Caco-2 (cell line): ENCODE data around the gene MOB2. TPM values are rescaled to one million over a fixed set of nuclear protein-coding genes. Genes with fewer than 3 reads are reported as not detected.
A peak's percentile ranks its signal among the peaks of the same experiment; 100 is the strongest.

Experiments
- BruUV-seq: library from RNA; stranded (reverse); fragments of 400-500 nt; replicated peaks from 2 replicates; lab custom pipeline; 2021; lab: Mats Ljungman, UMichigan
- CTCF ChIA-PET: fragments of 300-600 bp; sonication (Branson Sonifier 250); formaldehyde crosslinking; loops from one replicate; lab custom pipeline; 2022; ENCODE audit warnings: antibody characterized with exemption; lab: Charles Lee
- POLR2A ChIA-PET: fragments of 300-600 bp; sonication (Branson Sonifier 250); formaldehyde crosslinking; loops from one replicate; lab custom pipeline; 2022; ENCODE audit warnings: antibody characterized with exemption; lab: Charles Lee
- DNase-seq, 2 experiments: peaks; one replicate each; pipeline versions ENCODE4 v3.0.0 to v3.0.0-alpha.2; 2020 to 2022
- H3K27me3 ChIP-seq: replicated peaks from 2 replicates; pipeline ENCODE4 v1.6.0; 2011; ENCODE audit warnings: low read length; ENCODE audit not compliant: control insufficient read depth, insufficient read depth
- H3K36me3 ChIP-seq: 2 replicates; pipeline ENCODE4 v1.5.1; 2011; ENCODE audit warnings: low read length; ENCODE audit not compliant: control insufficient read depth, insufficient read depth
- H3K4me1 ChIP-seq: fragments of 250-450 bp; sonication (Bioruptor Pico); 2 replicates; pipeline ENCODE4 v1.5.1; 2020; ENCODE audit warnings: mild to moderate bottlenecking
- H3K4me3 ChIP-seq: 2 replicates; pipeline ENCODE4 v1.5.1; 2011; ENCODE audit warnings: low read depth, mild to moderate bottlenecking, control low read depth, low read length
- H3K9me3 ChIP-seq: fragments of 250-450 bp; sonication (Bioruptor Pico); 2 replicates; pipeline ENCODE4 v1.5.1; 2020; ENCODE audit warnings: mild to moderate bottlenecking, moderate library complexity
- H3K27ac Mint-ChIP-seq: one replicate; pipeline ENCODE4 v1.8.0; 2022; ENCODE audit warnings: mixed read lengths; ENCODE audit not compliant: unreplicated experiment
- H3K27me3 Mint-ChIP-seq: one replicate; pipeline ENCODE4 v1.8.0; 2022; ENCODE audit warnings: mixed read lengths; ENCODE audit not compliant: insufficient read depth, unreplicated experiment
- H3K36me3 Mint-ChIP-seq: one replicate; pipeline ENCODE4 v1.8.0; 2022; ENCODE audit warnings: mild to moderate bottlenecking, mixed read lengths; ENCODE audit not compliant: insufficient read depth, unreplicated experiment
- H3K4me1 Mint-ChIP-seq: one replicate; pipeline ENCODE4 v1.8.0; 2022; ENCODE audit warnings: low read depth, mixed read lengths; ENCODE audit not compliant: unreplicated experiment
- H3K4me3 Mint-ChIP-seq: one replicate; pipeline ENCODE4 v1.8.0; 2022; ENCODE audit warnings: mild to moderate bottlenecking, moderate library complexity, mixed read lengths; ENCODE audit not compliant: unreplicated experiment
- H3K9me3 Mint-ChIP-seq: one replicate; pipeline ENCODE4 v1.8.0; 2022; ENCODE audit warnings: mixed read lengths; ENCODE audit not compliant: unreplicated experiment
- CTCF ChIP-seq, 2 experiments: fragments of 200-600 bp in 1 of 2; IDR thresholded peaks; 1 replicate in 1 of 2; 2 replicates in 1 of 2; pipeline versions ENCODE4 v1.5.1 to v1.8.0; 2011 to 2022; ENCODE audit warnings: antibody characterized with exemption in 1 of 2, control low read depth in 1 of 2, inconsistent platforms in 1 of 2, low read depth in 1 of 2, low read length in 1 of 2, mild to moderate bottlenecking in 1 of 2, moderate library complexity in 1 of 2; ENCODE audit not compliant: insufficient read depth in 1 of 2, severe bottlenecking in 1 of 2, unreplicated experiment in 1 of 2
- intact Hi-C: fragments of 100-400 bp; cut with micrococcal nuclease; formaldehyde crosslinking; loops from one replicate; pipeline ENCODE4 v1.10.0; 2022; ENCODE audit not compliant: unreplicated experiment
- total RNA-seq: library from RNA; stranded (reverse); gene quantifications from 2 replicates; pipeline ENCODE4 v1.2.3, GENCODE V29; 2022

The MOB2 gene
- total RNA-seq, 1 experiment from 2014 or later: 32.7 TPM

GRCh38 chr11:1438261-1438966 is 48.2 kb downstream of the MOB2 start:
- DNase-seq: no peak
- no peaks in the 10 kb centered on the region for H3K9me3 Mint-ChIP-seq
- Histone ChIP-seq H3K27me3 (no peaks in the 10 kb centered on the region), H3K4me1 (peaks cover 28% of the 10 kb centered on the region), H3K36me3 (no peaks in the 10 kb centered on the region), H3K4me3 (no peak overlapping the region), H3K9me3 (no peaks in the 10 kb centered on the region)
- no peaks in the 10 kb centered on the region for H3K4me1 Mint-ChIP-seq
- ChIA-PET CTCF (interaction anchor here (0.6 kb wide), 1 partner anchor 41 kb away, joined by 4 read pairs; no protein-coding TSS in a partner anchor), POLR2A (interaction anchor here (0.6 kb wide), 1 partner anchor 83 kb away, joined by 3 read pairs; no protein-coding TSS in a partner anchor)
- intact Hi-C loops: no loop called here
- no peaks in the 10 kb centered on the region for H3K36me3 Mint-ChIP-seq
- TF ChIP-seq CTCF (IDR thresholded peaks at IDR 0.05; ENCODE audit: insufficient read depth in 1 of 2, low read depth in 1 of 2, low read length in 1 of 2, severe bottlenecking in 1 of 2, unreplicated experiment in 1 of 2): no peak
- BruUV-seq: no TSS peak
- H3K27ac Mint-ChIP-seq: no peak overlapping the region
- no peaks in the 10 kb centered on the region for H3K27me3 Mint-ChIP-seq
- no peak overlapping the region for H3K4me3 Mint-ChIP-seq

GRCh38 chr11:1437500-1437899 is 49.1 kb downstream of the MOB2 start:
- Mint-ChIP-seq H3K4me1 (no peaks in the 10 kb centered on the region), H3K4me3 (no peak overlapping the region), H3K27ac (no peak overlapping the region), H3K36me3 (no peaks in the 10 kb centered on the region), H3K27me3 (no peaks in the 10 kb centered on the region), H3K9me3 (no peaks in the 10 kb centered on the region)
- ChIA-PET POLR2A (interaction anchor here (0.6 kb wide), 1 partner anchor 129 kb away, joined by 4 read pairs; no protein-coding TSS in a partner anchor), CTCF (interaction anchor here (0.6 kb wide), 1 partner anchor 295 kb away, joined by 3 read pairs; no protein-coding TSS in a partner anchor)
- Histone ChIP-seq H3K9me3 (no peaks in the 10 kb centered on the region), H3K4me1 (peaks cover 28% of the 10 kb centered on the region), H3K27me3 (no peaks in the 10 kb centered on the region), H3K4me3 (no peak overlapping the region), H3K36me3 (no peaks in the 10 kb centered on the region)
- TF ChIP-seq CTCF (IDR thresholded peaks at IDR 0.05; ENCODE audit: insufficient read depth in 1 of 2, low read depth in 1 of 2, low read length in 1 of 2, severe bottlenecking in 1 of 2, unreplicated experiment in 1 of 2): no peak
- peak; percentile 89 to 94 for DNase-seq
- no TSS peak for BruUV-seq
- intact Hi-C loops: no loop called here

GRCh38 chr11:1436468-1437039 is 50.0 kb downstream of the MOB2 start:
- H3K9me3 ChIP-seq: no peaks in the 10 kb centered on the region
- intact Hi-C loops: no loop called here
- H3K4me3 Mint-ChIP-seq: no peak overlapping the region
- ChIA-PET POLR2A (no interaction called here), CTCF (no interaction called here)
- no peaks in the 10 kb centered on the region for H3K9me3 Mint-ChIP-seq
- H3K36me3 Mint-ChIP-seq: no peaks in the 10 kb centered on the region
- no peak for TF ChIP-seq CTCF (IDR thresholded peaks at IDR 0.05; ENCODE audit: insufficient read depth in 1 of 2, low read depth in 1 of 2, low read length in 1 of 2, severe bottlenecking in 1 of 2, unreplicated experiment in 1 of 2)
- H3K27me3 Mint-ChIP-seq: no peaks in the 10 kb centered on the region
- H3K4me3 ChIP-seq: no peak overlapping the region
- BruUV-seq: no TSS peak
- no peaks in the 10 kb centered on the region for H3K27me3 ChIP-seq
- H3K27ac Mint-ChIP-seq: no peak overlapping the region
- peaks cover 28% of the 10 kb centered on the region for H3K4me1 ChIP-seq
- no peaks in the 10 kb centered on the region for H3K4me1 Mint-ChIP-seq
- H3K36me3 ChIP-seq: no peaks in the 10 kb centered on the region
- no peak for DNase-seq
